Tibial artery (tissue), 4 donors: Measurements from ENCODE around the gene ATP2B1.

Experiments used
- DNase-seq, 2 donors: peaks; one replicate each; pipeline ENCODE4 v3.0.0-alpha.2; 2019
- H3K27ac ChIP-seq, 2 donors: fragments of 200-600 bp; sonication (generic) in 1 of 2; 1 replicate in 1 of 2; 2 replicates in 1 of 2; pipeline ENCODE4 v1.5.1; 2018 to 2019; ENCODE audit warnings: mild to moderate bottlenecking in 1 of 2
- H3K27me3 ChIP-seq, 2 donors: fragments of 200-600 bp; sonication (generic) in 1 of 2; one replicate each; pipeline versions ENCODE4 v1.5.1 to v1.6.0; 2016 to 2019
- H3K36me3 ChIP-seq, 3 donors: fragments of 200-600 bp; sonication (generic) in 2 of 3; one replicate each; pipeline ENCODE4 v1.5.1; 2016 to 2019; ENCODE audit warnings: mild to moderate bottlenecking in 2 of 3
- H3K4me1 ChIP-seq, 4 donors: fragments of 200-600 bp; sonication (generic) in 2 of 4; 1 replicate in 3 of 4; 2 replicates in 1 of 4; pipeline ENCODE4 v1.5.1; 2016 to 2019
- H3K4me3 ChIP-seq, 2 donors: fragments of 200-600 bp; sonication (generic) in 1 of 2; 1 replicate in 1 of 2; 2 replicates in 1 of 2; pipeline ENCODE4 v1.5.1; 2018 to 2019; ENCODE audit warnings: mild to moderate bottlenecking in 2 of 2
- H3K9me3 ChIP-seq, 3 donors: fragments of 200-600 bp; sonication (generic) in 1 of 3; one replicate each; pipeline ENCODE4 v1.5.1; 2016 to 2019
- CTCF ChIP-seq, 2 experiments: fragments of 200-600 bp in 1 of 2; fragments of 450-650 bp in 1 of 2; IDR thresholded peaks; one replicate each; pipeline ENCODE4 v1.5.1; 2017 to 2019; ENCODE audit warnings: antibody characterized with exemption in 2 of 2, mild to moderate bottlenecking in 1 of 2, moderate library complexity in 1 of 2
- intact Hi-C: fragments of 100-400 bp; cut with DNase I; formaldehyde crosslinking; loops from one replicate; pipeline ENCODE4 v1.15.0; 2023; ENCODE audit warnings: low total_unique reads

ATP2B1 gene

DNA sequence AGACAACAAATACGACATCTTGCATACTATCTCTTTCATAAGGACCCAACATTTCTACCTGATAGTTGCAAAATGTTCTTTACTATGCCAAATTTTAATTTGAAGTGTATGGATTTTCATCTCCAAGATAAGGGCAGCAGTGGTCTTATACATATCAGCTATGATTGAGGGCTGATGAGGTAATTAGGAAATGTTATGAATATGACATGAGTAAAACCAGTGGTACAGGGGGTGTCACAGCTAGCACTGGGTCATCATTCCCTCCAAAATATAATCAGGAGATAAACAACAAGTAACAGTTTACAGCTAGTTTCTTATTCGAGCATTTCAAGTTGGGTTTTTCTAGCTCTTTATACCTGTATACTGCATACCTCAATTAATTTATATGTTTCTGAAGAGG lies 35.0 kb downstream of the ATP2B1 start:
- intact Hi-C loops, result no loop called here
- H3K36me3 ChIP-seq, result no peaks in the 10 kb centered on the region
- no peak for DNase-seq
- TF ChIP-seq CTCF (IDR thresholded peaks at IDR 0.05), result no peak
- no peaks in the 10 kb centered on the region for H3K9me3 ChIP-seq
- no peaks in the 10 kb centered on the region for H3K27me3 ChIP-seq
- H3K4me3 ChIP-seq, result no peak overlapping the region
- no peak overlapping the region for H3K27ac ChIP-seq
- H3K4me1 ChIP-seq, result peaks cover 0 to 5% (median 0%) of the 10 kb centered on the region in 4 donors

- Histone ChIP-seq H3K4me3 (no peak overlapping the region), H3K27ac (no peak overlapping the region), H3K27me3 (no peaks in the 10 kb centered on the region), H3K4me1 (peaks cover 0 to 9% (median 0%) of the 10 kb centered on the region in 4 donors), H3K9me3 (no peaks in the 10 kb centered on the region), H3K36me3 (no peaks in the 10 kb centered on the region)
- intact Hi-C loops, result no loop called here
- no peak for TF ChIP-seq CTCF (IDR thresholded peaks at IDR 0.05)
- DNase-seq, result no peak
These were observed 36.1 kb downstream of the ATP2B1 start for GRCh38 chr12:89672589-89672979.

- Histone ChIP-seq H3K27ac (no peak overlapping the region), H3K9me3 (no peaks in the 10 kb centered on the region)
These were observed 37.2 kb downstream of the ATP2B1 start for GRCh38 chr12:89671469-89671868.

DNA sequence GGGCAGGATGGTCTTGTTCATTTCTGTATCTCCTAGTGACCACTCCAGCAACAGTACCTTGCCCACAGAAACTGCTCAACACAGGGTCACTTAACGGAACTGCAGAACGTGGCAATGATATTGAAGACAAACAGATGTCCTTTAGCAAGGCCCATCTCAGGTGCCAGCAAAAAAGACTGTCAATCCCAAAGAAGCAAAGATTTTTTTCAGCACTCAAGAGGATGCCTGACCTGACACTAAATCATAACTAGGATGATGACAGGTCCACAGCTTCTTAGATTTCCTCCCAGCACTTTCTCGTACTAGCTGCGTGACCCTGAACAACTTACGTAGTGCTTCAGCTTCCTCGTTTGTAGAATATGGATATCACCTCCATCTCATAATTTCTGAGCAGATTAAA lies 39.4 kb downstream of the ATP2B1 start:
- Histone ChIP-seq H3K4me1 (peaks cover 0 to 13% (median 0%) of the 10 kb centered on the region in 4 donors), H3K27me3 (no peaks in the 10 kb centered on the region), H3K9me3 (no peaks in the 10 kb centered on the region), H3K27ac (no peak overlapping the region), H3K36me3 (no peaks in the 10 kb centered on the region), H3K4me3 (no peak overlapping the region)
- intact Hi-C loops, result no loop called here
- DNase-seq, result no peak
- no peak for TF ChIP-seq CTCF (IDR thresholded peaks at IDR 0.05)

More at GRCh38 chr12:89671469-89671868, 37.2 kb downstream of the ATP2B1 start:
- DNase-seq, result no peak
- intact Hi-C loops, result no loop called here
- Histone ChIP-seq H3K36me3 (no peaks in the 10 kb centered on the region), H3K4me1 (peaks cover 0 to 9% (median 0%) of the 10 kb centered on the region in 4 donors), H3K27me3 (no peaks in the 10 kb centered on the region), H3K4me3 (no peak overlapping the region)
- no peak for TF ChIP-seq CTCF (IDR thresholded peaks at IDR 0.05)

DNA sequence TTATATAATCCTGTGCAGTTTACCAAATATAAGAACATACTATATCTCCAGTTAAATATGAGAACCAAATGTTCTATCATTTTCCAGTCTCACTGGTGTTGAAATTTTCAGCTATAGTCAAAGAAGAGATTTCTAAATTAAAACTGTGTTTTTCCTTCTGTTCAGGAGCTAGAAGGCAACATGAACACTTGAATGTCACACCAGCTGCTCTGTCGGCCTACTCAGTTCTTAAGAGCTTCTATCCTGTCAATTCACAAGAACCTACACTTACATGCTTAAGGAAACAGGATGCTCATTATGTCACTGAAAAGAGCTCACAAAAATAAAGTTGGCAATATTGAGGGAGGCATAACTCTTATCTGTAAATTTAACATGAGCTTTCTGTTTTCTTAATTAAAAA lies 43.1 kb downstream of the ATP2B1 start:
- H3K36me3 ChIP-seq, result no peaks in the 10 kb centered on the region
- H3K27me3 ChIP-seq, result no peaks in the 10 kb centered on the region
- no peak for DNase-seq
- no peak for TF ChIP-seq CTCF (IDR thresholded peaks at IDR 0.05)
- no peak overlapping the region for H3K4me3 ChIP-seq
- H3K4me1 ChIP-seq, result peaks cover 0 to 23% (median 0%) of the 10 kb centered on the region in 4 donors
- no peak overlapping the region for H3K27ac ChIP-seq
- intact Hi-C loops, result no loop called here
- no peaks in the 10 kb centered on the region for H3K9me3 ChIP-seq

DNA sequence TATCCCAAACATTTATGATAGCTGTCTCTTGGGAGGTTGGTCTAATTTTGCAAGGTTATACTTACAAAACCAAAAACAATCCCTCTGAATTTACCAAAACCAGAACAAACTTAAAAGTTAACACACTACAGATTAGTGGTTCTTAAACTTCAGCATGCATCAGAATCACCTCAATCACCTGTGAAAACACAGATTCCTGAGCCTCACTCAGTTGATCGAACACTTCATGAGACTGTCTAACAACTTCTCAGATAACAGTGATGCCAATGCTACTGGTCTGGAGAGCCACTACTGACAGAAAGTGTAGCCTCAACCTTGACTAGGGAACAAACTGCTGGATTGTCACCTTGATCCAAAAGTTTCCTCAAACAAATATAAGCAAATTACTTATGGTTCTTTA lies 44.2 kb downstream of the ATP2B1 start:
- intact Hi-C loops, result no loop called here
- no peak overlapping the region for H3K4me3 ChIP-seq
- H3K36me3 ChIP-seq, result no peaks in the 10 kb centered on the region
- no peak for DNase-seq
- H3K9me3 ChIP-seq, result no peaks in the 10 kb centered on the region
- no peaks in the 10 kb centered on the region for H3K27me3 ChIP-seq
- H3K4me1 ChIP-seq, result peaks cover 0 to 23% (median 0%) of the 10 kb centered on the region in 4 donors
- no peak overlapping the region for H3K27ac ChIP-seq
- no peak for TF ChIP-seq CTCF (IDR thresholded peaks at IDR 0.05)
